CD4-positive, alpha-beta T cell treated with Interleukin-6 at 100 ng/mL for 8 hours (primary cell): ENCODE data around the gene OR2S2.
A peak's percentile ranks its signal among the peaks of the same experiment; 100 is the strongest.
"Not testable (repeated sequence)": the region's sequence is repeated elsewhere in the genome, so short reads cannot be mapped to it uniquely, and the experiment has no call there.

Experiments
- DNase-seq: peaks from one replicate; pipeline ENCODE4 v3.0.0-alpha.2; 2020; ENCODE audit warnings: mixed read lengths, low spot score

OR2S2 gene

DNA sequence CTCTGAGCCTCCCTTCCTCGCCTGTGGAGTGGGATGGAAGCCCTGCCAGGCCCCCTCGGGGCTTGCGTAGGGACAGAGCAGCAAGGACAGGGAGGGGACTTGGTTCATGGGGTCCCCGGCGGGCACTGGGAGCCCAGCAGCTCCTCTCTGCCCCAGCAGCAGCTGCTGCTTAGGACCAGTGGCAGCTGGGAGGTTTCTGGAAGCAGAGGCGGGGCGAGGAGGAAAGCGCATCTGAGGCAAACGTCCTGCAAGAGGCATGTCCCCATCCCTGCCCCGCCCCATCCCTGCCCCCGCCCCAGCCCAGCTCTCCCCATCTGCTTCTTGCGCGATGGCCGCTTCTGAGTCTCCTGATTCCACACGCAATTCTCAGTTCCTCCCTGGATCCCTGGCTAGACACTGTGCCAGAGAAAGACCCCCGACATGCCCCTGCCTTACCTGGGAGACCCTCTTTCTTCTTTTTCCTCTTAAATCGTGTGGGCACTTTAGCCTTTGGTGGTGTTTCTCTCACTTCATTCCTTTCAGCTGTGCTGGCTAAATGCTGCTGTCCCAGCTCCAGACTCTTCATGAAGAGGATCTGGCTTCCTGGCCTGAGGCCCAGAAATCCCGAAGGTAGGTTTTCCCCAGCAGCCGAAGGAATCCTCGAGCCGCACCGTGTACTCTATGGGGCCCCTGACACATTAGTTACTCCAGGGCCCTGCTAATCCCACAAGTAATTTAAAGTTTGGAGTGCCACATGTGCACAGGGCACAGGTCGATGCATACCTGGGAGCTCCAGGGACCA is 4.4 kb upstream of the OR2S2 start:
- no peak for DNase-seq

DNA sequence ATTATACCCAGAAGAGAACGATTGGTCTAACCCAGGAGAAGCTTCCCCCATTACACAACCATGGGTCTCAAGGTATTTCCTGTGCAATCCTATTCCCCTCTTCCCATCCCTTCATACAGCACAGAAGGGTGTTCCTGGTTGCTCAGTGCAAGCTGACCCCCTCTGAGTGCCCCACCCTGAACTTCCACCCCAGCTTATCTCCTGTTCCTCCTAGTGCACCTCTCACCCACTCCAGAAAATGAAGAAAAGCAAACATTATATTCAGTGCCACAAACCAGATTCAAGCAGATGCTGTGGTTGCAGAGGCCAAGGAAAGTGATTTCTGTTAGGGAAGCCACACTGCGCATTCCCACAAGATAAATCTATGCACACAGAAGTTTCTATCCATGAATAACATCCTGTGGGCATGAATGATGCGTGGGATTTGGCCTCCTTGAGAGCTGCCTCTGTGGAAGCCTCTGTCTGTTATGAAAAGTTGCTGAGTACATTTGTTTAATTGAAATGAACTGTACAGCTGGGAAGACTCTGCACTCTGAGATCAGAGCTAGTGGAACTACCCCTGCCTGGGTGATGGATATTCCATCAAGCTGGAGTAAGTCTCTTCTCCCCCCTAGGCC is 2.2 kb upstream of the OR2S2 start:
- DNase-seq = no peak

GRCh38 chr9:35956651-35957050 is 1.3 kb downstream of the OR2S2 start:
- DNase-seq = no peak

- DNase-seq = peak; percentile 64
Measured at GRCh38 chr9:35954942-35955546, 2.9 kb downstream of the OR2S2 start.

DNA sequence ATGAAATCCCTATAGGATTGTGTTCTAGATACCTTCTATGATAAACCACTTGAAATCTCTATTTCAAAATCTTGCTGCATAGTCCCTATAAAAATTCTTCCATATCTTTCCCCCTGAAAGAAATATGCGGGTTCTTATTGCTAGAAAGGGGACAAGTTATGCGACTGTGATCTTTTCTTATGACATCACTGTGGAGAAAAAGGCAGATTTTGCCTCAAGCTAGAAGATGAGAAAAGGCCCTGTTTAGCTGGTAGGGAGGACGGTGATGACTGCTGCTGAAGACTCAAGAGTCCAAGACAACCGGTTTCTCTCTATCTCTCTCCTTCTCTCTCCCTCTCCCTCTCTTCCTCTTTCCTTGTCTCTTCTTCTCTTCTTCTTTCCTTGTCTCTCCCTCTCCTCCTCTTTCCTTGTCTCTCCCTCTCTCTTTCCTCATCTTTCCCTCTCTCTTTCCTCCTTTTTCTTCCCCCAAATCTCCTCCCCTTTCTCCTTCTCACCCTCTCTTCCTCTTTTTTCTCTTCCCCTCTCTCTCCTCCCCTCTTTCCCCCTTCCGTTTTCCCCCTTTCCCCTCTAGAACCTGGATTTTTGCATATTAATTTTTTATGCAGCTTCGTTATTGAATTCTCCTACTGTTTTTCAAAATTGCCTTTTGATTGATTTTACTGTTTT is 5.3 kb downstream of the OR2S2 start:
- no peak for DNase-seq

GRCh38 chr9:35951736-35952135 is 6.2 kb downstream of the OR2S2 start:
- DNase-seq = no peak

- no peak for DNase-seq
Measured at GRCh38 chr9:35948901-35949318, 9.0 kb downstream of the OR2S2 start.

DNA sequence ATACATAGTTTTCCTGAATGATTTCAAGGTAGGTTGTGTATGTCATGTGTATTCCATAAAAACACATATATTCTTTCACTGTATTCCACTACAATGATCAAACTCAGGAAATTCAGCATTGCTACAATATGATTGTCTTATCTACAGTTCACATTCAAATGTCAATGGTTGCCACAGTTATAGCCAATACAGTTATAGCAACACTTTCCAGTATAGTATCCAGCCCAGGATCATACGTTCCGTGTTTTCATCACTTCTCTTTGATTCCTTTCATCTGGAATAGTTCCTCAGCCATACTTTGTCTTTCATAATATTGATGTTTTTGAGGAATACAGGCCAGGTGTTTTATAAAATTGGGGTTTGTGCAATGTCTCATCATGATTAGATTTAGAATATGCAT is 9.5 kb downstream of the OR2S2 start:
- DNase-seq = no peak

DNA sequence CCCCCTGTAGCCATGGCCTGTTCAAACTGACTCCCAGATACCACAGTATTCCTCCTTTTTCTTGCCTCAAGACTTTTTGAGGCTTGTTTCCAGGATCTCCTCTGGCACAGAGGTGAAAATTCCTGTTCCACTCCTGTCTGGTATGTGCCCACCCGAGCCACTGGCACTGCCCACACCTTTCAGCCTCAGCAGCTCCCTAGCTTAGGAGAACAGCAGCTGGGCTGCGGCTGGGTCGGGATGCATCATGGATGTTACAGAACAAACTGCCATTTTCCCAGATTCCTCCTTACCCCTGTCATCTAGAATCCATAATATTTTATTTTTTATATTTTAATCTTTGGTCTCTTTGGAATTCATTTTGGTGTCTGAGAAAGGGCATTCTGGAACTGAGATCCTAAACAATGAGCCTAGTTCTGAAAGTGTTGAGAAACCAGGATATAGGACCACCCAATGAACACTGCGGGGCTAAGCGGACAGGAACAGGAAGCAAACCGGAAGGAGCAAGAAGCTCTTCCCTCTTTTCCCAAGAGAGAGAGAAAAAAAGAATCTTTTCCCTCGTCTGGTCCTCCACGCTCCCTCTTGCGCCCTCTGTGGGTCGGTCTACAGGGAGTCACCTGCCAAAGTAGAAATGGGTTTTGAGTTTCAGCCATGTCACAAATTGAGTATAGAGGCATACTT is 12.5 kb downstream of the OR2S2 start:
- DNase-seq = peak; percentile 60

DNA sequence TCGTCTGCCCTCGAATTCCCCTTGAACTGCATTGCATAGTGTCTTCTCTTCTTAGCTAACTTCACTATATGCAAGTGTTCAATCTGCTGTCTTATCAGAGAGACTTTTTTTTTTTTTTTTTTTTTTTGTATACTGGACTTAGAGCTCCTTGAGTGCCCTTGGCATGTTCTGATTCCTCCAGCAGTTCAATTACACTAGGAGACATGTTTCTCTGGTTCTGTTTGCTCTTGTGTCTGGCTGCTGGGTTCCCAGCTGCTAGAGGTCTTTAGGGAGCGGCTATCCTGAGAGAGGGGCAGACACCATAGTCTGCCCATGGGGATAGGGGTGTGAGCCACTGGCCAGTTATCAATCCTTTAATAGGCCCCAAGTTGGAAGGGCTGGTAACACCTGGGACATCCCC is 13.1 kb downstream of the OR2S2 start:
- DNase-seq = no peak

DNA sequence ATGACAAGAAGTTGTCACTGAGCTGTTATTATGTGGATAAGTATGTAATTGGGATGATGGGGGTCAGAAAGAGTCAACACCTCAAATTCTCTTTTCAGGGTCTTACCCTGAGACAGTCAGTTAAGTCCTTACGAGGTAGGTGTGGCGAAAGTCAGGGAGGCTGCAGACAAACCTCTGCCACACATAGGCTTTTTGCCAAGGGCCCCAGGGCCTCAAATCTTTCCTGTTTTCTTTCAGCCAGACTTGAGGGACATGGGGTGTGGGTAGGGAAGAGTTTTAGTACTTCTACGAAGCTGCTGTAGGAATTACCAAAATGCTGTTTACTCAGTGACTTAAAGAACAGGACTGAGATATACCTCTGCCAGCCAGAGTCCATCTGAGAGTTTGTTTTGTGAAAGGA is 13.8 kb downstream of the OR2S2 start:
- no peak for DNase-seq

- DNase-seq = no peak
Measured at GRCh38 chr9:35942286-35942685, 15.7 kb downstream of the OR2S2 start.

- DNase-seq = peak; percentile 73
Measured at GRCh38 chr9:35940458-35941407, 17.2 kb downstream of the OR2S2 start.

- no peak for DNase-seq
Measured at GRCh38 chr9:35939679-35940250, 18.2 kb downstream of the OR2S2 start.

GRCh38 chr9:35938474-35939356 is 19.2 kb downstream of the OR2S2 start:
- no peak for DNase-seq

DNA sequence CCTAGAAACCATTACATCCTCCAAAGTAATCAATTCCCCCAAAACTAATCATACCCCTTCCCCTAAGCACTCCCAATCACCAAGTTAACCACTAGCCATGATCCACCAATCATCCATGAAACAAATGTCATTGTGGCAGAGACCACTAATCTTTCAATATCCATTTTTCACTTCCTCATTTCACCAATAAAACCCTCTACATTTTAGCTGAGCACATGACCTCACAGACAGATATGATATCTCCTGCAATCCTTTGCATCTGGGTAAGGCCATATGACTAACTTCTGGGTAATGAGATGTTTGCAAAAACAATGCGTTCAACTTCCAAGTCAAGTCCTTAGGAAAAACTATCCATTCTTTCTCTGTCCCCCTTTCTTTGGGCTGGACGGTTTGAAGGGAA is 20.7 kb downstream of the OR2S2 start:
- no peak for DNase-seq

DNA sequence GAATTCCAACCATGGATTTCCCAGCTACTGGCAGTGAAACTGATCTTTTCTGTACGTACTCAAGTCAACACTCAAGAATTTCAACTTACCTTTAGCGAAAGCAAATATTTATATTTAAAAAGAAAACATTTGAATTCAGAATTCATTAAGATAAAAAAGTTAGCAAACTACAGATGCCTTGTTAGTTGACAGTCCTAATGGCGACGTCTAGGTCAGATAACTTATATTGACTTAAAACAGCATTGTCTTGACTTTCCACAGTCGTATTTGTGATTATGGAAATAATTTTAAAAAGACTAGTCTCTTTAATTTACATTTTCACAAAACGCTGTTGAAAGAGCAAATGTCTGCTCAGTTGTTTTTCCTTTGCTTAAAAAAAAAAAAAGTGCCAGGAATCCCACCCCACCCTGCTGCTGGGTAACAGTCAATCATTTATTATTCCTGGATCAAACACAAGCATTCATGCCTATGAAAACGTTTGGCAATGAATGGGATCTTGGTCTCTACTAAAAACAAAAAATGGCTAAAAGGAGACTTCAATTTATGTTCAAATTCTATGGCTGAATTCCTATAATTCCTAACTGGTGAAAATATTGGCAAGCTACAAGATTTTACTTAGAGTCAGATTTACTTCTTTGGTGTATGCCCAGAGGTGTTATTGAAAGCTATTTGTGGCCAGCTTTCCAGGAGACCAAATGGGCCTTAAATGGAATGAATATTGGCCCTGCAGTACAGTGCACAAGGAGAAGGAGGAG is 22.0 kb downstream of the OR2S2 start:
- DNase-seq = no peak

DNA sequence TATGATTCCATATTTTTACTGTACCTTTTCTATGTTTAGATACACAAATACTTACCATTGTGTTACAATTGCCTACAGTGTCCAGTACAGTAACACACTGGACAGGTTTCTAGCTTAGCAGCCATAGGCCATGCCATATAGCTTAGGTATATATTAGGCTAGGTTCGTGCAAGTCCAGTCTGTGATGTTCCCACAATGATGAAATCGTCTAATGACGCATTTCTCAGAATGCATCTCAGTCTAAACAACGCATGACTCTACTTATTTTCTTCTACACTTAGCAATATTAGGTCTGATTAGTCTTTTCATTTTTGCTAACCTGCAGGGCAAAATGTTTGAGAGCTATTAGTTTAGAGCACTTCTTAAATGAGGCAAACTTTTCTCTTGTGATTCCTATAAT is 22.7 kb downstream of the OR2S2 start:
- no peak for DNase-seq

DNA sequence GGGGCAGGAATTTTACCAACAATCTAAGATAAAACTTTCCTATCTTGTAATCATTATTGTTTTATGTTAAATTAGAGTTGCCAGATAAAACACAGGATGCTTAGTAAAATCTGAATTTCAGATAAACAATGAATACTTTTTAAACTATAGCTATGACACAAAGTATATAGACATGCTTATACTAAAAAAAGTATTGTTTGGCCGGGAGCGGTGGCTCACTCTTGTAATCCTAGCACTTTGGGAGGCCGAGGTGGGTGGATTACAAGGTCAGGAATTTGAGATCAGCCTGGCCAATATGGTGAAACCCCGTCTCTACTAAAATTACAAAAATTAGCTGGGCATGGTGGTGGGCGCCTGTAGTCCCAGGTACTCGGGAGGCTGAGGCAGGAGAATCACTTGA is 23.9 kb downstream of the OR2S2 start:
- not testable (repeated sequence) for DNase-seq
